Transverse colon (tissue), 4 donors: ENCODE measurements around the gene RAN.

ENCODE experiments used
- CTCF ChIP-seq, 5 experiments: fragments of 200-600 bp in 3 of 5; fragments of 450-650 bp in 2 of 5; sonication (generic) in 3 of 5; IDR thresholded peaks; 1 replicate in 2 of 5; 2 replicates in 3 of 5; pipeline ENCODE4 v1.5.1; 2016 to 2017; ENCODE audit warnings: antibody characterized with exemption in 5 of 5, inconsistent platforms in 3 of 5, mild to moderate bottlenecking in 2 of 5, moderate library complexity in 1 of 5
- POLR2A ChIP-seq: fragments of 450-650 bp; IDR thresholded peaks from one replicate; pipeline ENCODE4 v1.6.1; 2016; ENCODE audit warnings: antibody characterized with exemption, mild to moderate bottlenecking, moderate library complexity
- POLR2AphosphoS5 ChIP-seq, 3 donors: sonication (generic); formaldehyde crosslinking; IDR thresholded peaks; one replicate each; pipeline ENCODE4 v1.6.1; 2016; ENCODE audit warnings: antibody characterized with exemption in 3 of 3

GRCh38 chr12:130877333-130877732, 5.5 kb downstream of the RAN start:
- TF ChIP-seq CTCF (IDR thresholded peaks at IDR 0.05) (no peak), POLR2AphosphoS5 (IDR thresholded peaks at IDR 0.05) (no peak), POLR2A (no peak)
